SH-SY5Y (cell line): ENCODE results near the gene REXO1.

ENCODE experiments used
- GATA2 ChIP-seq: IDR thresholded peaks from 2 replicates; pipeline ENCODE4 v1.6.1; 2011; ENCODE audit warnings: mild to moderate bottlenecking, low read depth, low read length
- GATA3 ChIP-seq: IDR thresholded peaks from 2 replicates; pipeline ENCODE4 v1.6.1; 2011; ENCODE audit warnings: low read depth, mild to moderate bottlenecking, low read length, moderate library complexity

REXO1 gene

GRCh38 chr19:1809678-1810077, 38.6 kb downstream of the REXO1 start:
- TF ChIP-seq GATA2 (no peak), GATA3 (no peak)

GRCh38 chr19:1808395-1808731, 39.9 kb downstream of the REXO1 start:
- no peak for TF ChIP-seq GATA3
- TF ChIP-seq GATA2 = no peak

- TF ChIP-seq GATA3 = no peak
- no peak for TF ChIP-seq GATA2
Measured at GRCh38 chr19:1807695-1808394, 40.4 kb downstream of the REXO1 start.

- no peak for TF ChIP-seq GATA3
- TF ChIP-seq GATA2 = no peak
Measured at GRCh38 chr19:1807030-1807694, 41.1 kb downstream of the REXO1 start.

- TF ChIP-seq GATA2 = no peak
- no peak for TF ChIP-seq GATA3
Measured at GRCh38 chr19:1806184-1807029, 41.9 kb downstream of the REXO1 start.

GRCh38 chr19:1805401-1806183, 42.7 kb downstream of the REXO1 start:
- no peak for TF ChIP-seq GATA2
- no peak for TF ChIP-seq GATA3

GRCh38 chr19:1804858-1805257, 43.4 kb downstream of the REXO1 start:
- TF ChIP-seq GATA3 (no peak), GATA2 (no peak)

- TF ChIP-seq GATA2 (no peak), GATA3 (no peak)
Measured at GRCh38 chr19:1799695-1800342, 48.5 kb downstream of the REXO1 start.

- TF ChIP-seq GATA2 (no peak), GATA3 (no peak)
Measured at GRCh38 chr19:1796395-1797142, 51.7 kb downstream of the REXO1 start.

- TF ChIP-seq GATA3 (no peak), GATA2 (no peak)
Measured at GRCh38 chr19:1794424-1795172, 53.7 kb downstream of the REXO1 start.

- TF ChIP-seq GATA3 (no peak), GATA2 (no peak)
Measured at GRCh38 chr19:1791879-1792278, 56.4 kb downstream of the REXO1 start.
